Small intestine (tissue), 16 donors: ENCODE results near the gene GGT7. TPM values are rescaled to one million over a fixed set of nuclear protein-coding genes. Genes with fewer than 3 reads are reported as not detected.

ENCODE experiments used
- DNase-seq, 2 donors: peaks; one replicate each; pipeline versions ENCODE4 v3.0.0 to v3.0.0-alpha.2; 2013
- FAIRE-seq: peaks from 2 replicates; lab custom pipeline; 2012; peaks lifted over from hg19 to GRCh38; lab: Jason Lieb, UNC
- H3K27ac ChIP-seq, 3 donors: one replicate each; pipeline ENCODE4 v1.5.1; 2013; ENCODE audit warnings: low read length in 2 of 3, mild to moderate bottlenecking in 2 of 3, control low read depth in 1 of 3, inconsistent platforms in 1 of 3, low read depth in 1 of 3, moderate library complexity in 1 of 3
- H3K27me3 ChIP-seq, 3 donors: one replicate each; pipeline ENCODE4 v1.6.1; 2013; ENCODE audit warnings: low read length in 3 of 3, inconsistent platforms in 1 of 3; ENCODE audit not compliant: control insufficient read depth in 3 of 3, insufficient read depth in 3 of 3
- H3K36me3 ChIP-seq, 3 donors: one replicate each; pipeline ENCODE4 v1.6.1; 2013; ENCODE audit warnings: low read length in 3 of 3, inconsistent platforms in 1 of 3, low read depth in 1 of 3, mild to moderate bottlenecking in 1 of 3, moderate library complexity in 1 of 3; ENCODE audit not compliant: control insufficient read depth in 3 of 3, insufficient read depth in 2 of 3
- H3K4me1 ChIP-seq, 3 donors: one replicate each; pipeline ENCODE4 v1.6.1; 2013; ENCODE audit warnings: low read length in 2 of 3, inconsistent platforms in 1 of 3, low read depth in 1 of 3, mild to moderate bottlenecking in 1 of 3, moderate library complexity in 1 of 3; ENCODE audit not compliant: control insufficient read depth in 3 of 3, insufficient read depth in 2 of 3
- H3K4me3 ChIP-seq, 3 donors: one replicate each; pipeline ENCODE4 v1.5.1; 2013; ENCODE audit warnings: low read length in 3 of 3, control low read depth in 1 of 3, inconsistent platforms in 1 of 3, low read depth in 1 of 3, mild to moderate bottlenecking in 1 of 3, moderate library complexity in 1 of 3
- H3K9me3 ChIP-seq, 2 donors: one replicate each; pipeline ENCODE4 v1.6.1; 2013; ENCODE audit warnings: low read depth in 1 of 2, low read length in 1 of 2; ENCODE audit not compliant: control insufficient read depth in 2 of 2, insufficient read depth in 1 of 2
- WGBS, 3 donors: extraction: QIAGEN DNeasy Blood & Tissue Kit; methylation state at CpG; one replicate each; pipeline ENCODE4 v1.1.7; 2013; 5-methylcytosine and 5-hydroxymethylcytosine counted together
- long read RNA-seq, 10 donors: transcript quantifications; one replicate each; lab custom pipeline, GENCODE V29; 2026
- polyA plus RNA-seq, 4 donors: library from polyadenylated mRNA; stranded (reverse) in 3 of 4; unstranded in 1 of 4; fragments of 200-250 nt in 3 of 4; fragments of 120-200 nt in 1 of 4; gene quantifications; one replicate each; pipeline versions ENCODE4 v1.2.1 to v1.2.3, GENCODE V29; 2013
- donor health status: healthy with polysubstance abuse.
- donor health status: control.
- donor health status: control.
- donor health status: Bipolar disorder and iron deficiency.
- donor health status: healthy.

The GGT7 gene, protein sequence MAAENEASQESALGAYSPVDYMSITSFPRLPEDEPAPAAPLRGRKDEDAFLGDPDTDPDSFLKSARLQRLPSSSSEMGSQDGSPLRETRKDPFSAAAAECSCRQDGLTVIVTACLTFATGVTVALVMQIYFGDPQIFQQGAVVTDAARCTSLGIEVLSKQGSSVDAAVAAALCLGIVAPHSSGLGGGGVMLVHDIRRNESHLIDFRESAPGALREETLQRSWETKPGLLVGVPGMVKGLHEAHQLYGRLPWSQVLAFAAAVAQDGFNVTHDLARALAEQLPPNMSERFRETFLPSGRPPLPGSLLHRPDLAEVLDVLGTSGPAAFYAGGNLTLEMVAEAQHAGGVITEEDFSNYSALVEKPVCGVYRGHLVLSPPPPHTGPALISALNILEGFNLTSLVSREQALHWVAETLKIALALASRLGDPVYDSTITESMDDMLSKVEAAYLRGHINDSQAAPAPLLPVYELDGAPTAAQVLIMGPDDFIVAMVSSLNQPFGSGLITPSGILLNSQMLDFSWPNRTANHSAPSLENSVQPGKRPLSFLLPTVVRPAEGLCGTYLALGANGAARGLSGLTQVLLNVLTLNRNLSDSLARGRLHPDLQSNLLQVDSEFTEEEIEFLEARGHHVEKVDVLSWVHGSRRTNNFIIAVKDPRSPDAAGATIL
- 10 to 100 TPM in 2 of 4 donors, 1 to 10 TPM in 2; 5.3 to 14.5 (median 10.9) TPM for polyA plus RNA-seq
- long read RNA-seq, donor 1, partial matches to known transcripts, result 0 of 1 reads
- long read RNA-seq, donor 1, other reads (novel, unspliced or antisense), result 0 of 1 reads
- long read RNA-seq, donor 2, result 0 reads
- long read RNA-seq, donor 3, partial matches to known transcripts, result 5 of 5 reads
- long read RNA-seq, donor 3, other reads (novel, unspliced or antisense), result 0 of 5 reads
- long read RNA-seq, donor 4, result 0 reads
- long read RNA-seq, donor 5, result 0 reads
- long read RNA-seq, donor 6, result 0 reads
- long read RNA-seq, donor 7, transcript GGT7-201 (15 exons, 2,642 nt), result major isoform, 10 of 10 reads
- long read RNA-seq, donor 7, partial matches to known transcripts, result 0 of 10 reads
- long read RNA-seq, donor 7, other reads (novel, unspliced or antisense), result 0 of 10 reads
- long read RNA-seq, donor 8, result 0 reads
- long read RNA-seq, donor 9, result 0 reads
- long read RNA-seq, donor 10, partial matches to known transcripts, result 5 of 6 reads
- long read RNA-seq, donor 10, other reads (novel, unspliced or antisense), result 0 of 6 reads

DNA sequence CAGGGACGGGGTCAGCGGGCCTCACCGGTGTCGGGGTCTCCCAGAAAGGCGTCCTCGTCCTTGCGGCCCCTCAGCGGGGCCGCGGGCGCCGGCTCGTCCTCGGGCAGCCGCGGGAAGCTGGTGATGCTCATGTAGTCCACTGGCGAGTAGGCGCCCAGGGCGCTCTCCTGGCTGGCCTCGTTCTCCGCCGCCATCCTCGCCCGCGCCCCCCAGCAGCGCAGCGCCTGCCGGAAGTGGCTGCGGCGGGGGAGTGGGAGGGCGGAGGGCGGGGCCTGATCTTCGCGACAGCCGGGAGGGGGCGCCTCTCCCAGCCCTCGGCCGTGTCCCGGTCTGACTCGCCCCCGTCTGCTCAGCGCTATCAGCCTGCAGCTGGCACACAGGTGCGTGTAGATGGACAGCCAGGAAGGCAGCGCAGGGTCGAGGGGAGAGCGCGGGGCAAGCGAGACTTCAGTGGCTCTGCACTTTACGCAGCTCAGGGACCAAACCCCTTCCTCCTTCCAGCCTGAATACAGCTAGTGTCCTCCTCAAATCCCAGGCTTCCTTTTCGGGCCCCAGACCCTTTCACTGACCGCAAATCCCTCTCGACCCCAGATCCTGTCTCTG is at the start of gene GGT7:
Gene GGT7, minus strand, starts transcription at position 235 of the 603 bp plus-strand sequence. Its CDS starts 41 bp downstream, at position 194.
- peak; percentile 83 to 84 for DNase-seq
- H3K9me3 ChIP-seq, result no peaks in the 10 kb centered on the region
- H3K27ac ChIP-seq, result peak within 1 kb of the TSS in 1 of 3 donors; percentile 45
- peaks cover 2 to 30% (median 5%) of the 10 kb centered on the region in 3 donors for H3K4me1 ChIP-seq
- no peak for FAIRE-seq
- H3K27me3 ChIP-seq, result peaks cover 0 to 28% (median 0%) of the 10 kb centered on the region in 3 donors
- 0 to 2% (median 1%) methylated on average over 27 to 52 of the region's 52 CpGs for WGBS, 3 donors
- no peaks in the 10 kb centered on the region for H3K36me3 ChIP-seq
- peak within 1 kb of the TSS; percentile 40 to 51 (median 48) for H3K4me3 ChIP-seq

DNA sequence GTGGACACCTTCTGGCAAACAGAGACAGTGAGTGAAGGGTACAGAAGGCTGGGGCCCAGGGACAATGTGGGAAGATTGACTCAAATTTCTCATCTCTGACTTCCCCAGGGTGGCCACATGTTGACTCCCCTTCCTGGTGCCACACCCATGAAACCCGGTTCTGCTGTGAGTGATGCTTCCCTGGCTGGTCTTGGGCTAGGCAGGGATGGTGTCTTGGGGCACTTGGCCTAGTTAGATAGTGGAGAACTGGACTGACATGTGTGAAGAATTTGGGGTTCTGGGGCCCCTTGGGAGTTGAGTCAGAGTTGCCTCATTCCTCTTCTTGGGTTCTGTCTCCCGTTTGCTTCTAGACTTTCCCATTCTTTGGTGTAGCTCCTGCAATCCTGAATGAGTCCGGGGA is 48.8 kb upstream of the GGT7 start:
- Histone ChIP-seq H3K27me3 (no peaks in the 10 kb centered on the region), H3K4me3 (no peak overlapping the region), H3K27ac (no peak overlapping the region), H3K9me3 (peaks cover 0 to 5% of the 10 kb centered on the region in 2 donors), H3K36me3 (peaks cover 11 to 43% (median 22%) of the 10 kb centered on the region in 3 donors), H3K4me1 (peaks cover 0 to 12% (median 2%) of the 10 kb centered on the region in 3 donors)
- WGBS, 3 donors, result 58 to 72% (median 69%) methylated on average over 3 of the region's 3 CpGs
- DNase-seq (no peak), FAIRE-seq (no peak)

DNA sequence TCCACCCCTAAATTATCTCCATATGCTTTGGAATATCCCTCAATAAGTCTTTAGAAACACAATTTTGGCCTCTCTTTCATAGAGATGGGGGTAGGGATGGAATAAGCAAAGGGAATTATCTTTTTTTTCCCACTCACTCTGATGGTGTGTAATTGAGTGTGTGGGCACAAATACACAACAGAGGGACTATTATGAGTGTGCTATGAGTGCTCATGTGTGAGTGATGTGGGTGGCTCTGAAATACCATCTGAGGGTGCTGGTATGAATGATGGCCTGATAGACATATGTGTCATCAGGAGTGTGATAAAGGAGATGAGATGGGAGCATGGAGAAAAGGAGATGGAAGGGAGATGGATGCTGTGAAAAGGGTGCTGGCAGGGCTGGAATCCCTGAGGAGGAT is 47.4 kb upstream of the GGT7 start:
- peaks cover 0 to 5% of the 10 kb centered on the region in 2 donors for H3K9me3 ChIP-seq
- no peak overlapping the region for H3K27ac ChIP-seq
- DNase-seq (no peak), FAIRE-seq (no peak)
- H3K4me1 ChIP-seq, result peaks cover 0 to 24% (median 2%) of the 10 kb centered on the region in 3 donors
- peaks cover 11 to 34% (median 12%) of the 10 kb centered on the region in 3 donors for H3K36me3 ChIP-seq
- H3K27me3 ChIP-seq, result no peaks in the 10 kb centered on the region
- H3K4me3 ChIP-seq, result no peak overlapping the region

DNA sequence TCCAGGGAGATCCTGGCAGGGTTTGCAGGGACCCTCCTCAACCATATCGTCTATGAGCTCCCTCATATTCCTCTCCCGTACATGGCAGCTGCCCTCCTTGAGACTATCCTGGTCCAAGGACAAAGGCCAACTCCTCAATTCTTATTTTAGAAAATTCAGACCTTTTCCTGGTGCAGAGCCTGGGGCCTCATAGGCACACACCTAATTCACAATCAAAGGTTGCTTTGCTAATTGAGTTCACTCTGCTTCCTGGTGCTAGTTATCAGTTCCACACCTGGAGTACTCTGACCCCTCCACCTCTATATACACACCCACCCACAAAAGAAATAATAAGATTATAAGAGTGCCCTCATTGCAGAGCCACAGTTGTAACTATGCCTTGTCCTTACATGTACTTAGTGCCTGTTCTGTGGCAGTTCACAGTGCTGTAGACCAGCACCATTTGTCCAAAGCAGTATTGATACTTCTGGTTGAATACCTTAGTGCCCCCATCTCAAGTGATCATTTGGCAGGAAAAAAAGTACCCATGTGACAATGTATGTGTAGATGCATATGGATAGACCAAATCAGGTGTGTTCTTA is 44.2 kb upstream of the GGT7 start:
- DNase-seq, result peak; percentile 82 to 96
- Histone ChIP-seq H3K27ac (peak overlapping the region; percentile 56 to 82 (median 71)), H3K9me3 (no peaks in the 10 kb centered on the region), H3K36me3 (peaks cover under 1 to 32% (median 11%) of the 10 kb centered on the region in 3 donors), H3K4me1 (peaks cover 3 to 40% (median 13%) of the 10 kb centered on the region in 3 donors), H3K4me3 (no peak overlapping the region), H3K27me3 (no peaks in the 10 kb centered on the region)
- no peak for FAIRE-seq
- whole genome bisulfite sequencing, 3 donors, result 15 to 56% (median 37%) methylated on average over 2 of the region's 2 CpGs

DNA sequence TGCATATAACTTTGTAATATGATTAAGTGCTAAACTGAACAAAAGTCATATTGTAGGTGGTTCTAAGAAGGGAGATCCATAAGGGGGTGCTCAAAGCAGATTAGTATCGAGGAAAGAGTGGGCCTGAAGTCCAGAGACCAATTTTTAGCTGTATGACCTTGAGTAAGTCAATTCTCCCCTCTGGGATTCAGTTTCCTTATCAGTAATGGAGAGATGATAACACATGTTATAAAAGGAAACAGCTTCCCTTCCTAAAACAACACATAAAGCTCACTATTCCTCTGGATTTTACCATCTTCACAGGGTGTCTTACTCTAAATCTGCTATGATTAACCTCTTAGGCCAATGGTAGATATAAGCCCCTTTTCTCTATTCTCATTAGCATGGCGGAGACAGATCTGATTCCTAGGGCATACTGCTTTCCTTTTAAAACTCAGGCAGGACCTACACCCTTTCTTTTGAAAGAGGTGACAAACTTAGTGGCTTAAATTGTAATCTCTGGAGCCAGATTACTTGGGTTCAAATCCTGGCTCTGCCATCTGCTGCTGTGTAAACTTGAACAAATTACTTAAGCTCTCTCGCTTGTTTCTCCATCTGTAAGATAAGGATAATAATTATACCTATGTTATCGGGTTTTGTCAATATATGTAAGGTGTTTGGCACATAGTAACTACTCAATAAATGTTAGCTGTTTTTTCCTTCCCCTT is 43.2 kb upstream of the GGT7 start:
- no peak overlapping the region for H3K4me3 ChIP-seq
- FAIRE-seq (no peak), DNase-seq (peak; percentile 39 to 69)
- H3K36me3 ChIP-seq, result peaks cover 0 to 22% (median 11%) of the 10 kb centered on the region in 3 donors
- H3K9me3 ChIP-seq, result no peaks in the 10 kb centered on the region
- H3K27ac ChIP-seq, result peak overlapping the region; percentile 64 to 76 (median 71)
- H3K27me3 ChIP-seq, result no peaks in the 10 kb centered on the region
- peaks cover 3 to 40% (median 13%) of the 10 kb centered on the region in 3 donors for H3K4me1 ChIP-seq
- WGBS, 3 donors, result 24 to 68% (median 43%) methylated on average over 4 of the region's 4 CpGs

DNA sequence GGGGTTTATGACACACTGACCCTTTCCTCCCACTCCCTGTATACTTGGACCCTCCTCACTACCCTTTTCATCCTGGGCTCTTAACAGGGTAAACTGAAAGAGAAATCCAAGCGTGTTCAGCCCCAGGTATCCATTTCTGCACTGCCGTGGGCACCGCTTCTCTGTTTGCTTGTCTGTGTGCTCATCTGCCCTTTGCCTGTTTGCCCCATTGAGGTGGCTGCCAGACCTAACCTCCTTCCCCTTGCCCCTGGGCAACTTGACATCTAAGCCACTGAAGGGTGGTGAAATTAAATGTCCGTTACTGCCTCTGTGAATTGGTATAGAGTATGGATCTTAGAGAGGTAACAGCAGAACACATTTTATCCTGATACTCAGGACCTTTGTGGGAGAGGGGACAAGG is 42.5 kb upstream of the GGT7 start:
- peaks cover 3 to 40% (median 13%) of the 10 kb centered on the region in 3 donors for H3K4me1 ChIP-seq
- H3K27me3 ChIP-seq, result no peaks in the 10 kb centered on the region
- FAIRE-seq, result no peak
- H3K27ac ChIP-seq, result peak overlapping the region in 2 of 3 donors; percentile 58 to 76
- 33 to 66% (median 53%) methylated on average over 4 of the region's 4 CpGs for WGBS, 3 donors
- no peak overlapping the region for H3K4me3 ChIP-seq
- H3K36me3 ChIP-seq, result peaks cover 0 to 15% (median 7%) of the 10 kb centered on the region in 3 donors
- DNase-seq, result peak; percentile 27 to 51
- no peaks in the 10 kb centered on the region for H3K9me3 ChIP-seq
